Amniotic stem cell (primary cell): ENCODE results near the gene HUWE1.
"Not testable (repeated sequence)": the region's sequence is repeated elsewhere in the genome, so short reads cannot be mapped to it uniquely, and the experiment has no call there.

Experiments used
- DNase-seq: peaks from one replicate; lab custom pipeline; 2025; lab: John Stamatoyannopoulos, UW

HUWE1 gene

DNA sequence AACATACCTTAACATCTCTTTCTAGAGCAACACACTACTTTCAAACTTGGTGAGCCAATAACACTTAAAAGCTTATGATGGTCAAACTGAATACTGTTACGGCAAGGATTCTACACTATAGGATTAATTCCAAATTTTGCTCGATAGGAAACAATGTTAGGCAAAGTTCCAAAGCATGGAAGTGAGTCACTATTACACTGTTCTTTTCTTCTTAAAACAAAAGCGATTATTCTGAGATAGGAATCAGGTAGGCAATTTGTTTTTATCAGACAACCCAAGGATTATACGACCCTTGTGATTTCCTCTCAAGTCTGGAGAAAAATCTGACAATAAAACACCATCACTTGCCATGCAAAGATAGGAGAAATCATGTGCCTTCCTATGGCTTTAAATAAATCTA, 81.5 kb downstream of the HUWE1 start:
- DNase-seq = no peak

DNA sequence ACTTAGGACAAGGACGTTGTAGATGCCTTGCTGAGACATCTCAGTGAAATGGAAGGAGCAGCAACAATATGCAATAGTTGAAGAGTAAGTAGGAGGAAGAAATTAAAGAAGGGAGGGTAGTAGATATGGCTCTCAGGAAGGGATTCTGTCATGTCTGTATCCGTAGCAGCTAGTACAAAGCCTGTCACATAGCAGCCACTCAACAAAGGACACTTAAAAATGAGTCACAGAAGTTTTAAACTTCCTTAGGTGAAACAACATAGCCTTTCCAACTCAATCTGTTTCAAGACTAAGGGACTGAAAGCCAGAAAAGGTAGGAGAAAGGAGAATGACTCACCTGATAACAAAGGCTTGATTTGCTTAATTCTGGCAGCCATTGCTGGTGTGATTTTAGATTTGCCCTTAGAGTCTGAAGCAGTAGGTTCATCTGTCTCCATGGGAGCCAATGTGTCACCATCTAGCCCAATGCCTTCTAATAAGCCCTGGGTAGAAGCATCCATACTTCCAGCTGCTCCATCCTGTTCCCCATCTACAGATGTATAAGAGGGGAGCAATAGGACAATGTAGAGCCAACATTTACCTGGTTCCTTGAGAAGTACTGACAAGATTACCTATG, 86.6 kb downstream of the HUWE1 start:
- no peak for DNase-seq

DNA sequence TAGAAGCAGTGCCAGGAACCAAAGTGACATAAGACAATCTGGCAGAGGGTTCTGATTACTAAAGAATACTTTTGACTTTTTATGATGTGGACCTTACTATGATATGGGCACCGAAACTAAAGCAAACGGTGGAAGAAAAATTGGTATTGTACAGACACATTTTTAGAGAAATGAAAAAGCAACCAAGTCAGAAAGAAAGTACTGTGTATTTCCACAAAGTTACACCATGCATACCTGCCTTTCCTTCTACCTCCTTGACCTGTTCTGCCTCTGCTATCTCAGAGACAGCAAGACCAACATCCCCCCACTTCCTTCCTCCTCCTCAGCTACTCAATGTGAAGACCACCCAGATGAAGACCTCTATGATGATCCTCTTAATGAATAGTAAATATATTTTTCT, 88.3 kb downstream of the HUWE1 start:
- no peak for DNase-seq

DNA sequence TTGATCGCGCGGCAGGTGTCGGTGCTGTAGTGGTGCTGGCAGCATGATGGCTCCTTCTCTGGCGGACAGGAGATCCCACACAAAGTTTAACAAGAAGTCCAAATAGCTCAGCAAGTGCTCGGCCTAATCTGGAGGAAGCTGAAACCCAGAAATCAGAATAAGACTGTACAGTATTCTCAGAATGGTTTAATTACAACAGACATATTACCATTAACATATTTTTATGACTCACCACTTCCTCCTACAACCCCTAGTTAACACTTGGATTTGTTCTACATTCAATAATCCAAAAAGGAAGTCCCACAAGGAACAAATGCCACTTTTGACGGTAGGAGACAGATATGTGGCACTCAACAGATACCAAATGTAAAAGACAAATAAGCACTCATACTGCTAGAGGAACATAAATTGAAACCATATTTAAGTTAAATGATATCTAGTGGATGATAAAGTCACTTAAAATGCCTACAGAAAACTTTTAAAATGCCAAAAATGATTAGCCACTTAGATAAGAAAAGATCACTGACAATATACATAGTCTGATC, 91.2 kb downstream of the HUWE1 start:
- no peak for DNase-seq

DNA sequence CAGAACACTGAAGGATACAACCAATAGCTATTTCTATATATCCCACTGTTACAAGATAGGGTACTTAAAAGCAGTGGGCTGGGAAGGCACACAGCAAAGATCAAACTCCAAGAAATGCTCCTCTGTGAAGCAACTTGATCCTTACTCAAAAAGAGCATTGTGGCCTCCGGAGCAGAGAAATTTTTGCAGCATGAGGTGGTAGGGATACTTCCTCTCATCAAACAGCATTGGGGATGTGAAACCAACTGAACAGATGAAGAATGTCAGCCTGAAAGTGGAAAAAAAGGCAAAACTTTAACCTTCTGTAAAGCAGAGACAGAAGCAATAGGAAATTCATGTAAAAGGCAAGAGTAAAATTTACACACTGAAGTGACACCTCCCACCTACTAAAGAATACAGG, 92.2 kb downstream of the HUWE1 start:
- DNase-seq = peak; percentile 1

DNA sequence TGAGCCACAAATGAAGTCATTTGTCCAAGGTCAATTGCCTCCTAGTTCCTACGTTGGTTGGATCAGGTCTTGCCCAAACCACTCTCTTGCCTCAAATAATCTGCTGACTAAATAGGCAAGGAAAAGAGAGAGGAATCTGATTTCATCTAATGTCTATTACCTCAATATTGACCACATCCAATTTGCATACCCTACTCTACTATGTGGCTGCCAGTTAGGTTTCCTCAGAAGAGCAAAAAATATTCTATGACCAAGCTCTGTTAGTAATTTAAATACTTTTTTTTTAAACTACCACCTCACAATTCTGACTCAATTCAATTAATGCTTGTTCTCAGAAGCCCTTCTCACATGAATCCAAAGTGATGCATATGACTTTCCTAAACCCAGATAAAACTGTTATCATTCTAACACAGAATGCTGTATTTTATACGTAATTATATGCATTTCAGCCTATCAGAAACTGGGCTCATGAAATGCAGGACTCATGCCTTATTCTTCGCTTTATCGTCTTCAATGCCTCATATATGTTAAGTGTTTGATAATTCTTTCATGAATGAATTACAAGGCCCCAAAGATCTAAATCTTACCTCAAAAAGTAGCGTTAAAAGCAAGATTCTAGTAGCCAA, 98.6 kb downstream of the HUWE1 start:
- DNase-seq = no peak

DNA sequence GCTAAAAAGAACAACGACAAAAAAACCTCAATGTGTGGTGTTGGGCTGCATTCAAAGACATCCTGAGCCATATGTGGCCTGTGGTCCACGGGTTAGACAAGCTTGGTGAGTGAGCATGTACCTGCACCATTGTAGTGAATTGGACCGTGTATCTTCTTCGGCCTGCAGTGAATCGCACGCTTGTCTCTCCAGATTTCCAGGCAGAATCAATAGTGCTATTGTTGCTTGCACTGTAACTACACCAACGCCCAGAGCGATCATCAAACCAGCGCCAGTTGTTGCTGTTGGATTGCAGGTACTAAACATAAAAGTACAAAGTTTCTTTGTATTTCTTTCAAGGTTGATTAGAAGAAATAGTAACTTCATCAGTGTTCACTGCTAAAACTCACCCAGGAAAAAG, 101.6 kb downstream of the HUWE1 start:
- DNase-seq = no peak

DNA sequence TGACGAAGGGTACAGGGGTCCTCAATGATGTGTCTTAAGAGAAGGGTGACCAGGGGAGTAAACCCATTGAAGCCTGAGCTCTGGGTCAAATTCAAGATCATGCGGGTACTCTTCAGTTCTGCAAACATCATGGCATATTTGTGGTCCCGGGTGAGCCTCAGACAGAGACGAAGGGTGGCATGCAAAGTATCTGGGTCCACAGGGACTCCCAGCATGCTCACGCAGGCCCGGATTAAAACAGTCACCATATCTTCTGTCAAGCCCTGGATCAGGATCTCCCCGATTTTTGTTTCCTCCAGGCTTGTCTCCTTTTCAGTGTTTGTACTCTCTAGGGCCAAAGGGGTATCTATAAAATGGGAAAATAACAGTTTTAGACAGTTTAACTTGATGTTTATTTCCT, 102.9 kb downstream of the HUWE1 start:
- DNase-seq = no peak

DNA sequence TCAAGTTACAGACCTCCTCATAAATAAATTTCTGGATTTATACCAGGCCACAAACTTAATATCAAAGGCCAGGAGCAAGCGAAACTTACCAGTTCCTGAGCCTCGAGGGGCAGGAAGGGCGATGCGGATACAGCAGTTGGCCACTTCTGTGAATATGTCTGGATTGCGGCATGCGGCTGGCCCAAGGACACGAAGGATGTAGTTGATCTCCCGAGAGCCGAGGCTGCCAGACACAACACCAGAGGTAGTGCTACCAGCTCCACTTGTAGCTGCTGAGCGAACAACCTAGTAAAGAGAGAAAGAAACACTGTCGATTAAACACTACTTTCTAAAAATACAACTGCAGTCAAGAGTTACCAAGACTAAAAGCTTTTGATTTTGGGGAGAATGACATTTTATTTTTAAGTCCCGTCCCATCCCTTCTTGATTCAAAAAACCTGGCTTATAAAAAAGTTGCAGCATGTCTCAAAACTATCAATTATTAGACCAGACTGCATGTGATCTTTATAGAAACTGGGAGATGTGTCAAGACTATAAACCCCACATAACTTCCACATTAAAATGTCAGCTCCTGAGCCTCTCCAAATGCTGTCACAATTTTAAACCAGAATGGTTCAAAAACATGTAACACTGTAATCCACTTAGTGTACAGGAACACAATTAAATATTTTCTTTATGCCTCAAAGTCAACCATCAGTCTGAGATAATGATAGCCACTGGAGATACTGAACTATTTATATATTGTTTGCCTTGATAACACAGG, 105.6 kb downstream of the HUWE1 start:
- no peak for DNase-seq

DNA sequence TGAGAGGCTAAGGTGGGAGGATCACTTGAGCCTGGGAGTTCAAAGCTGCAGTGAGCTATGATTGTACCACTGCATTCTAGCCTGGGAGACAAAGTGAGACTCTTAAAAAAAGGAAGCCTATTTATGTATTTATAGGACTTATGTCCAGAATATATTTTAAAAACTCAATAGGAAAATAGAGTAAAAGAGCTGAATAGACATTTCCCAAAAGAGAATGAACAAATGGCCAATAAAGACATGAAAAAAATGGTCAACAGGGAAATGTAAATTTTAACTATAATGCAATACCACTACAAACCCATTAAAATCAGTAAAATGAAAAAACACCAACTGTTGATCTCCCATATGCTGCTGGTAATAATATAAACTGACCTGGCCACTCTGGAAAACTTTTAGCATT, 115.0 kb downstream of the HUWE1 start:
- DNase-seq = no peak

DNA sequence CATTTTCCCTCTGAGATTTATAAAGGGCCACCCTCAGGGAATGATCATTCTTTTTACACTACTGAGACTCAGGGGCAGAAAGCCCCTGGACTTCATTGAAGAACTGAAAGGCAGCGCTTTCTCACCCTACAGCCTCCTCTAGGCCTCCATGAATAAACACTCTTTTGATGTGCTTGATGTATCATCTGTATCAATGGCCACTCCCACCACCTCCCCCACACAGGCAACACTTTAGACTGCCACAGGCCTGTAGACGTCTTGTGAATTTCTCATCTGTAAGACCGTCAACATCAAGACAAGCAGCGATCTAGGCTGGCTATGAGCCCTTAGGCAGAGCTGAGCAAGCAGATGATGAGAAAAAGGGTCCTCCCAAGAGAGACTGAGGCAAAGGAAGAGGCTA, 123.2 kb downstream of the HUWE1 start:
- DNase-seq = no peak

DNA sequence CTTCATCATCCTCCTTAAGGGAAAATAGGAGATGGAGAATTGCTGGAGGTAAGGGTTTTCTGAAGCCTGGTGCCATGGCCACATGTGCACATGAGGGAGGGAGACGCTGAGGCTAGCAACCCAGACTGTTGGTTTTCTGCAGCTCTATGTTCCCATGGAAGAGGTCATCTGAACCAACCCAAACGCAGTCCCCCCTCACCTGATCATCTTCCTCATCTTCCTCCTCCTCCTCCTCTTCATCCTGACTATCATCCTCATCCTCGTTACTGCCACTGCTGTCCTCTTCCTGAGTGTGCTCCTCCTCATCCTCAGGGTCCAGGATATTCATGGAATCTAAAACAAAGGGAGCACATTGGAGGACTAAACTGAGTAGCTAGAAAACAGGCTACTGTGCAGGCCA, 124.6 kb downstream of the HUWE1 start:
- no peak for DNase-seq

DNA sequence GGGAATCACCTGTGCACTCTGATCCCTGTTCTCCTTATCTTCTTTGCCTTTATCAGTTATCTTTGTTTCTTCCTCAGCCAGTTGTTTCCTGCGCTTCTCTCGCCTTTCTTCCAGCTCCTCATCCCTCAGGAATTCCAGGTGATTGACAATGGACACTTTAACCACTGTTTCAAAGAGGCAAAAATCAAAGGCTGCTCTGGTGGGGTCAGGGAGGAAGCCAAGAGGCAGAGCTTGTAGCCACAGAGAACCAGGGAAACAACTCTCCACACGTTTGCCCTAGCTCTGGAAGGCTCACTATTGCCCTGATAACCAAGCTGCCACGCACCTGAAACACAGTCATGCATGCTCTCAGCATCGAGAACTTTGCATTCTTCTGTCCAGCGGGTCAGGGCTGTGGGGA, 127.9 kb downstream of the HUWE1 start:
- no peak for DNase-seq

DNA sequence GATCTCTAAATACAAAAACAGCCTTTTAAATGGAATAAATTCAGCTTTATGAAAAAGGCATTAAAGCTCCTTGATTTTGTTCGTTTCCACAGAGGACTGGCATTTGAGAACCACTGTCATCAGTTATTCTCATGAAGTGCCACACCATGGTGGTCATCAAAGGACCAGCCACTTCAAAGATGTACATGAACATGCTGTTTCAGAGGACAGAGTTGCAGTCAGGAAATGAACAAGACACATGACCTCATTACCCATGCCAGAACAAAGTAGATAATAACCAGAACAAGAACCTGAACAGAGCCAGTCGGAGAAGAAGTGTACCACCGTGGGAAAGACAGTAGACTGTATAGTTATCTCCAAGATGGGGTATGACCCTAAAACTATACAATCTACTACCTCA, 129.7 kb downstream of the HUWE1 start:
- no peak for DNase-seq

DNA sequence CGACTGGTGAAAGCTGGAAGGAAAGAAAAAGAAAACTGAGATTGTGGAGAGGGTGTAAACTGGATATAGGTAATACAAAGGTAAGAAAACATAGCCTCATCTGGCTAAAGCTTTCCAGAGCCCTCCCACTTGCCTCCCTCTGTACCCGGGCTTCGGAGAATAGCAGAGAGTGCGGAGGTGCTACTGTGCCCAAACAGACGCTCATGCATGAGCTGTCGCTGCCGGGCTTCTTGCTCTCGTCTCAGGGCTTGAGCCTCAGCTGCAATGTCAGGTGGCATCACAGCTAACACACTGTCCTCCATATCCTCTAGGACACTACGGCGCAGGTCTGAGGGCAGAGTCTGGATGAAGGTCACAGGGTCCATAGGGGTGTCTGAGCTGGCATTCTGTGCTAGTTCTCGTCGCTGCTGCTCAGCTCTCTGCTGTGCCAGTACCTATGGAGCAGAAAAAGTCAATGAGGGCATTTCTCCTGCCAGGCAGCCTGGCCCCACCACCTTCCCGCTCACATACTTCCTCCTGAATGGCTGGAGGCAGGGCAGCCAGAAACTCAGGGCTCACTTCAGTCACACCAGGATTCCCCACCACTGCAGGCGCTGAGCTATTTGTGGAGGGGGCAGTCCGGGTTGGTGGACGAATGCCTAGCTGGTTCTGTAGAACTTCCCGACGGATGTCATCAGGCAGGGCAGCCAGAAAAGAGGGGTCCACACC, 135.6 kb downstream of the HUWE1 start:
- DNase-seq = no peak

DNA sequence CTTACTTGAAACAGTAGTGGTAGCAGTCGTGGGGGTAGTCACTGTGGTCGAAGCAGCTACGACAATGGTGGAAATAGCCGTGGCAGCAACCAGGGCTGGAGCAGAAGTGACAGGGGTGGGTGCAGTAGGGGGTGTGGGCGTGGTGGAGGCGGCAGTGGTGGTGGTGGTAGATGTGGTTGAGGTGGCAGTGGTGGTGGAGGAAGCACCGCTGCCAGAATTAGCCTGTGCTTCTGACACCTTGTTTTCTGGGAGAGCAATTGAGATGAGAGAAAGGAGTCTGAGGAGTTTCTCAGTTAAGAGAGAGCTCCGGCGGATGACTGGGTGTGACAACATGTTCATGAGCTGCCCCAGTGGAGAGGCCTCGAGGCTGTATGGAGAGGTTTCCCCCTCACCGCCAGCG, 138.9 kb downstream of the HUWE1 start:
- no peak for DNase-seq

DNA sequence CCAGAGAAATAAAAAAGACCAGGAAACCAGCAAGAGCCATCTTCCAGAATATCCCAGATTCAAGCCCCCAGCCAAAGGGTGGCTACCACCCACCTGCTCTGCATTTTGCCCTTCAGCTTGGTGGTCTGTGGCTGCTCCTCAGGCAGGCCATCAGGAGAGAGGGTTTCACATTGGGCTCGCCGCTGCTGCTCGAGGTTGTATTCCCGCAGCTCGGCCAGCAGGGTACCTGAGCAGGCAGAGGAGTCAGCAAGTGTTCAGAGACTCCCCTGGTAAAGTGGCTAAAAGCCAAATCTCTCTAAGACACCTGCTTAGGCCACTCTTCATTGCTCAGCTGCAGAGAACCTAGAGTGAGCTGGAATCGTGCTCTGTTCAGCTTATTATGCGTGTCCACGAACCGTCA, 141.6 kb downstream of the HUWE1 start:
- DNase-seq = no peak

DNA sequence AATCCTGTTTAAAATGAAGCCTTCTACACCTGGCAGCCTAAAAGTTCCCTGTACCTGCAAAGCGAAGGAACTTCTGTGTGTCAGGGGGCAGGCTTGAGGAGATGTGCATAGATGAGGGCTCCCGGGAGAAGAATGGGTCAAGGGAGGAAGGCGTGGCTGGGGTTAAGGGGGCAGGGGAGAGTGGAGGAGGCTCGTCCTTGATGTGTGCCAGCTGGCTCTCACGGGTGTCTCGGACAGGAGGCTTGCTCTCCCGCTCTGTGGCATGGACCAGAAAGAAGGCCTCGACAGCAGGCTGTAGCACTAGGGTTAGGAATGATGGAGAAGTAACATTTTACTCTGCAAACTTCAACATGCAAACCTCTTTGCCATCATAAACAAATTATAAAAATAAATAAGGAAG, 147.7 kb downstream of the HUWE1 start:
- DNase-seq = no peak

DNA sequence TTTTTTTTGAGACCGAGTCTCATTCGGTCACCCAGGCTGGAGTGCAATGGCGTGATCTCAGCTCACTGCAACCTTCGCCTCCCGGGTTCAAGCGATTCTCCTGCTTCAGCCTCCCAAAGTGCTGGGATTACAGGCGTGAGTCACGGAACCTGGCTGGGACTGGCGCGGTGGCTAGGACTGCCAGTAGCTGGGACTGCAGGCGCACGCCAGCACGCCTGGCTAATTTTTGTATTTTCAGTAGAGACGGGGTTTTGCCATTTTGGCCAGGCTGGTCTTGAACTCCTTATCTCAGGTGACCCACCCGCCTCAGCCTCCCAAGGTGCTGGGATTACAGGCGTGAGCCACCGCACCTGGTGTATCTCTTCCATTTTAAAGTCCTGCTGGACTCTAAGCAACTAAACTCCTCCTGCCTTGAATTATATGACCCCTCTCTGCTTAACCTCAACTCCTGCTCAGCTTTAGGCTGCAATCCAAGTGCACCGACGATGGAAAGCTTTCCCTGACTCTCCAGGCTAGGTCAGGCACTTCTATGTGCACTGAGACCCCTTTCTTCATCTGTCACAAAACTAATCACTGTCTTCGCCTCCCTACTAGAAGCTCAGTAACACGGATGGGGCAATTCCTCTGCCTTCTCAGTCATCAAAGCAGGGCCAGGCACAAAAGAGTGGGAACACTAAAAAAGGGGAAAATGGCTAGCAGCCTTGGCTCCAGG, 155.1 kb downstream of the HUWE1 start:
- not testable (repeated sequence) for DNase-seq

DNA sequence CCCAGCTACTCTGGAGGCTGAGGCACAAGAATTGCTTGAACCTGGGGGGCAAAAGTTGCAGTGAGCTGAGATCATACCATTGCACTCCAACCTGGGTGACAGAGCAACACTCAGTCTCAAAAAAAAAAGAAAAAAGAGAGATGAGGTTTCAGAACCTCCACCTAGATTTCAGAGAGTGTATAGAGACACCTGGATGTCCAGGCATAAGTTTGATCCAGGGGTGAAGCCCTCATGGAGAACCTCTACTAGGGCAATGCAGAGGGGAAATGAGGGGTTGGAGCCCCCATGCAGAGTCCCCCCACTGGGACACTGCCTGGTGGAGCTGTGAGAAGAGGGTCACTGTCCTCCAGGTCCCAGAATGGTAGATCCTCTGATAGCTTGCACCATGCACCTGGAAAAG, 159.5 kb downstream of the HUWE1 start:
- no peak for DNase-seq

DNA sequence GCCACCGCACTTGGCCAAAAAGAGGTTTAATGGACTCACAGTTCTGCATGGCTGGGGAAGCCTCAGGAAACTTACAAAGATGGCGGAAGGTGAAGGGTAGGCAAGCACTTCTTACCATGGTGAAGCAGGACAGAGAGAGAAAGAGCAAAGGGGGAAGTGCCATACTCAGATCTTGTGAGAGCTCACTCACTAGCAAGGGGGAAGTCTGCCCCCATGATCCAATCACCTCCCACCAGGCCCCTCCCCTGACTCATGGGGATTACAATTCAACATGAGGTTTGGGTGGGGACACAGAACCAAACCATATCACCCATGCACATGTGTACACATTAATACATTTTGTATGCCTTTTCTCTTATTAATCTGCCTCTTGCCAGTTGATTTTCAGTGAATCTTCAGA, 175.2 kb downstream of the HUWE1 start:
- no peak for DNase-seq

DNA sequence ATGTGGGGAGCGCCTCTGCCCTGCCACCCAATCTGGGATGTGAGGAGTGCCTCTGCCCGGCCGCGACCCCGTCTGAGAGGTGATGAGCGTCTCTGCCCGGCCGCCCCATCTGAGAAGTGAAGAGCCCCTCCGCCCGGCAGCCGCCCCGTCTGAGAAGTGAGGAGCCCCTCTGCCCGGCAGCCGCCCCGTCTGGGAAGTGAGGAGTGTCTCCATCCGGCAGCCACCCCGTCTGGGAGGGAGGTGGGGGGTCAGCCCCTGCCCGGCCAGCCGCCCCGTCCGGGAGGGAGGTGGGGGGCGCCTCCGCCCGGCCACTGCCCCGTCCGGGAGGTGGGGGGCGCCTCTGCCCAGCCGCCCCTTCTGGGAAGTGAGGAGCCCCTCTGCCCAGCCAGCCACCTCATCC, 182.5 kb downstream of the HUWE1 start:
- DNase-seq = not testable (repeated sequence)
